22Rv1 (cell line): Measurements from ENCODE around the gene SLC28A3.
A peak's percentile ranks its signal among the peaks of the same experiment; 100 is the strongest.

ENCODE experiments used
- ZFX ChIP-seq: fragments of 450-650 bp; IDR thresholded peaks from 2 replicates; pipeline ENCODE4 v1.6.1; 2017; ENCODE audit warnings: antibody characterized with exemption, borderline replicate concordance
- TF ChIP-seq, protein P1 (sequence below): fragments of 450-650 bp; IDR thresholded peaks from 2 replicates; pipeline ENCODE4 v1.5.1; 2017; ENCODE audit warnings: mild to moderate bottlenecking

- TF ChIP-seq, protein P1, sequence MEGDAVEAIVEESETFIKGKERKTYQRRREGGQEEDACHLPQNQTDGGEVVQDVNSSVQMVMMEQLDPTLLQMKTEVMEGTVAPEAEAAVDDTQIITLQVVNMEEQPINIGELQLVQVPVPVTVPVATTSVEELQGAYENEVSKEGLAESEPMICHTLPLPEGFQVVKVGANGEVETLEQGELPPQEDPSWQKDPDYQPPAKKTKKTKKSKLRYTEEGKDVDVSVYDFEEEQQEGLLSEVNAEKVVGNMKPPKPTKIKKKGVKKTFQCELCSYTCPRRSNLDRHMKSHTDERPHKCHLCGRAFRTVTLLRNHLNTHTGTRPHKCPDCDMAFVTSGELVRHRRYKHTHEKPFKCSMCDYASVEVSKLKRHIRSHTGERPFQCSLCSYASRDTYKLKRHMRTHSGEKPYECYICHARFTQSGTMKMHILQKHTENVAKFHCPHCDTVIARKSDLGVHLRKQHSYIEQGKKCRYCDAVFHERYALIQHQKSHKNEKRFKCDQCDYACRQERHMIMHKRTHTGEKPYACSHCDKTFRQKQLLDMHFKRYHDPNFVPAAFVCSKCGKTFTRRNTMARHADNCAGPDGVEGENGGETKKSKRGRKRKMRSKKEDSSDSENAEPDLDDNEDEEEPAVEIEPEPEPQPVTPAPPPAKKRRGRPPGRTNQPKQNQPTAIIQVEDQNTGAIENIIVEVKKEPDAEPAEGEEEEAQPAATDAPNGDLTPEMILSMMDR: peak; percentile 45
- TF ChIP-seq ZFX: no peak
Observed at GRCh38 chr9:84238652-84239051, 101.9 kb downstream of the SLC28A3 start.
